ENCODE data around the gene DBH. TPM values are rescaled to one million over a fixed set of nuclear protein-coding genes. Genes with fewer than 3 reads are reported as not detected.

Gene DBH
- total and polyA plus RNA-seq, 2 donors (not counting 3 experiments of a cell fraction or from before 2014, with no cell fraction given): not detected

GRCh38 chr9:133699546-133699945, 63.4 kb downstream of the DBH start:
- FAIRE-seq (no peak), DNase-seq (ENCODE audit: low read depth, low spot score) (no peak)
- BruUV-seq (replicated peaks): no TSS peak
- Histone ChIP-seq H3K27me3 (ENCODE audit: control insufficient read depth in 2 of 2, insufficient read depth in 2 of 2, low read length in 2 of 2) (peaks cover 2 to 12% of the 10 kb centered on the region in 2 experiments), H3K9me3 (replicated peaks; ENCODE audit: control insufficient read depth, insufficient read depth, low read length) (no peaks in the 10 kb centered on the region), H3K9me1 (replicated peaks; ENCODE audit: control insufficient read depth, extremely low read depth, insufficient read depth, low read length) (no peaks in the 10 kb centered on the region), H4K20me1 (replicated peaks; ENCODE audit: control insufficient read depth, extremely low read depth, insufficient read depth, low read length) (no peaks in the 10 kb centered on the region), H3K4me2 (ENCODE audit: insufficient read depth, low read length) (no peak overlapping the region), H3K9ac (replicated peaks; ENCODE audit: extremely low read depth, insufficient read depth, low read length) (no peak overlapping the region), H3K79me2 (ENCODE audit: control insufficient read depth, insufficient read depth, low read length) (no peaks in the 10 kb centered on the region), H3K36me3 (ENCODE audit: control insufficient read depth in 2 of 2, extremely low read depth in 1 of 2, insufficient read depth in 2 of 2, low read length in 2 of 2) (no peaks in the 10 kb centered on the region), H3K4me1 (ENCODE audit: control insufficient read depth, extremely low read depth, insufficient read depth, low read length) (no peaks in the 10 kb centered on the region), H3K4me3 (replicated peaks in 1 of 3; ENCODE audit: insufficient read depth in 1 of 3, low read depth in 1 of 3, low read length in 3 of 3) (no peak overlapping the region), H3K27ac (ENCODE audit: insufficient read depth, low read depth, low read length) (no peak overlapping the region), H2AFZ (ENCODE audit: low read depth, low read length) (no peak overlapping the region)
- TF ChIP-seq POLR2A (IDR thresholded peaks at IDR 0.05; ENCODE audit: low read depth, low read length) (no peak), MYC (IDR thresholded peaks at IDR 0.05; ENCODE audit: low read depth, low read length) (no peak), CTCF (IDR thresholded peaks at IDR 0.05; ENCODE audit: extremely low read depth in 1 of 2, insufficient read depth in 1 of 2, low read depth in 1 of 2, low read length in 2 of 2) (no peak), JUN (IDR thresholded peaks at IDR 0.05; ENCODE audit: borderline replicate concordance, insufficient read depth, insufficient read length, low read depth) (no peak), GATA2 (IDR thresholded peaks at IDR 0.05; ENCODE audit: insufficient read depth, insufficient read length, low read depth, low read length) (no peak), POLR2AphosphoS5 (IDR thresholded peaks at IDR 0.05; ENCODE audit: insufficient read depth, low read depth, low read length) (no peak), MAX (IDR thresholded peaks at IDR 0.05; ENCODE audit: insufficient read depth, insufficient read length) (no peak), EZH2 (IDR thresholded peaks at IDR 0.05; ENCODE audit: borderline replicate concordance, low read depth, low read length, severe bottlenecking) (no peak), FOS (IDR thresholded peaks at IDR 0.05; ENCODE audit: borderline replicate concordance, insufficient read depth, low read length) (no peak)
- dilution Hi-C loops (cut with MboI; ENCODE audit: extremely low pct_ligation_motif_present, low sequenced_read_pairs): no loop called here
- CTCF ChIA-PET: no interaction called here
- POLR2A ChIA-PET: no interaction called here
- intact Hi-C loops (cut with micrococcal nuclease): no loop called here

Data from endothelial cell of umbilical vein (primary cell).